ENCODE results near the gene PSD. TPM values are rescaled to one million over a fixed set of nuclear protein-coding genes. Genes with fewer than 3 reads are reported as not detected.

PSD gene
- total and polyA plus RNA-seq, 3 donors from 2014 or later, result 17.7 to 22.7 (median 22.0) TPM

GRCh38 chr10:102371295-102371694, 47.3 kb downstream of the PSD start:
- Histone ChIP-seq H3K27ac (no peak overlapping the region), H3K9me3 (no peaks in the 10 kb centered on the region), H3K36me3 (ENCODE audit: low read depth, missing control alignments) (peaks cover 5% of the 10 kb centered on the region), H3K4me3 (no peak overlapping the region), H3K4me1 (no peaks in the 10 kb centered on the region), H3K27me3 (no peaks in the 10 kb centered on the region)
- WGBS, 2 donors, result 93 to 96% methylated on average over 2 of the region's 2 CpGs
- no peak for DNase-seq
- TF ChIP-seq POLR2A (IDR thresholded peaks at IDR 0.05) (no peak), CTCF (IDR thresholded peaks at IDR 0.05) (no peak)
- intact Hi-C loops (cut with DNase I; ENCODE audit: low total_unique reads), result no loop called here

- WGBS, 2 donors, result 71 to 87% methylated on average over 1 to 3 of the region's 3 CpGs
- no peak overlapping the region for H3K27ac ChIP-seq
- H3K4me1 ChIP-seq, result no peaks in the 10 kb centered on the region
- H3K9me3 ChIP-seq, result no peaks in the 10 kb centered on the region
- H3K4me3 ChIP-seq, result no peak overlapping the region
- TF ChIP-seq POLR2A (IDR thresholded peaks at IDR 0.05), result no peak
- TF ChIP-seq CTCF (IDR thresholded peaks at IDR 0.05), result no peak
- no peaks in the 10 kb centered on the region for H3K27me3 ChIP-seq
- intact Hi-C loops (cut with DNase I; ENCODE audit: low total_unique reads), result no loop called here
- peaks cover 5% of the 10 kb centered on the region for H3K36me3 ChIP-seq (ENCODE audit: low read depth, missing control alignments)
- DNase-seq, result no peak
These were observed 50.5 kb downstream of the PSD start for GRCh38 chr10:102368077-102368476.

- Histone ChIP-seq H3K9me3 (no peaks in the 10 kb centered on the region), H3K27ac (no peak overlapping the region), H3K4me3 (no peak overlapping the region), H3K27me3 (no peaks in the 10 kb centered on the region), H3K36me3 (ENCODE audit: low read depth, missing control alignments) (peaks cover 5% of the 10 kb centered on the region), H3K4me1 (no peaks in the 10 kb centered on the region)
- no peak for DNase-seq
- intact Hi-C loops (cut with DNase I; ENCODE audit: low total_unique reads), result no loop called here
- WGBS, 2 donors, result 95 to 100% methylated on average over 1 of the region's 1 CpG
- TF ChIP-seq CTCF (IDR thresholded peaks at IDR 0.05) (no peak), POLR2A (IDR thresholded peaks at IDR 0.05) (no peak)
These were observed 51.1 kb downstream of the PSD start for GRCh38 chr10:102367441-102367840.

- Histone ChIP-seq H3K9me3 (no peaks in the 10 kb centered on the region), H3K27me3 (no peaks in the 10 kb centered on the region), H3K4me1 (no peaks in the 10 kb centered on the region), H3K27ac (no peak overlapping the region), H3K36me3 (ENCODE audit: low read depth, missing control alignments) (no peaks in the 10 kb centered on the region), H3K4me3 (no peak overlapping the region)
- DNase-seq, result no peak
- WGBS, 2 donors, result 92 to 94% methylated on average over 4 of the region's 4 CpGs
- TF ChIP-seq CTCF (IDR thresholded peaks at IDR 0.05), result no peak
- TF ChIP-seq POLR2A (IDR thresholded peaks at IDR 0.05), result no peak
- intact Hi-C loops (cut with DNase I; ENCODE audit: low total_unique reads), result no loop called here
These were observed 59.7 kb downstream of the PSD start for GRCh38 chr10:102358712-102359382.

- intact Hi-C loops (cut with DNase I; ENCODE audit: low total_unique reads), result loop anchor here (5.0 kb wide), 1 partner anchor 122 kb away; no protein-coding TSS in a partner anchor
- 74 to 91% methylated on average over 3 of the region's 3 CpGs for WGBS, 2 donors
- H3K4me3 ChIP-seq, result no peak overlapping the region
- TF ChIP-seq POLR2A (IDR thresholded peaks at IDR 0.05), result no peak
- TF ChIP-seq CTCF (IDR thresholded peaks at IDR 0.05), result no peak
- no peaks in the 10 kb centered on the region for H3K36me3 ChIP-seq (ENCODE audit: low read depth, missing control alignments)
- no peaks in the 10 kb centered on the region for H3K27me3 ChIP-seq
- H3K9me3 ChIP-seq, result no peaks in the 10 kb centered on the region
- H3K4me1 ChIP-seq, result no peaks in the 10 kb centered on the region
- H3K27ac ChIP-seq, result no peak overlapping the region
- no peak for DNase-seq
These were observed 64.1 kb downstream of the PSD start for GRCh38 chr10:102354451-102354850.
